ENCODE measurements around the gene ZNF358.

- no peak for TF ChIP-seq MAZ (IDR thresholded peaks at IDR 0.05; ENCODE audit: borderline replicate concordance, low read depth, low read length)
- no peak for TF ChIP-seq MAZ (CRISPR knock-in tag; IDR thresholded peaks at IDR 0.05; ENCODE audit: low read depth)
- TF ChIP-seq ESRRA (CRISPR knock-in tag; IDR thresholded peaks at IDR 0.05; ENCODE audit: low read depth): no peak
- TF ChIP-seq GMEB2 (CRISPR knock-in tag; IDR thresholded peaks at IDR 0.05; ENCODE audit: low read depth): no peak
- TF ChIP-seq ZNF740 (CRISPR knock-in tag; IDR thresholded peaks at IDR 0.05): no peak
- TF ChIP-seq PRDM15 (CRISPR knock-in tag; IDR thresholded peaks at IDR 0.05): no peak
- no peak for TF ChIP-seq RNF2 (conservative IDR thresholded peaks at IDR 0.05; ENCODE audit: low read depth)
- no peak for TF ChIP-seq ZNF317 (CRISPR knock-in tag; IDR thresholded peaks at IDR 0.05)
- TF ChIP-seq SIN3A (IDR thresholded peaks at IDR 0.05; ENCODE audit: borderline replicate concordance, low read depth, low read length): no peak
- no peak for TF ChIP-seq ZBTB21 (CRISPR knock-in tag; IDR thresholded peaks at IDR 0.05)
- no peak for TF ChIP-seq ZNF784 (CRISPR knock-in tag; IDR thresholded peaks at IDR 0.05; ENCODE audit: borderline replicate concordance)
- no peak for TF ChIP-seq GTF2F1 (IDR thresholded peaks at IDR 0.05; ENCODE audit: low read length)
- TF ChIP-seq MYPOP (CRISPR knock-in tag; IDR thresholded peaks at IDR 0.05): no peak
Observed at GRCh38 chr19:7539827-7540425, 24.0 kb downstream of the ZNF358 start.

Measured in HepG2 (cell line).